Endodermal cell (in vitro differentiated cells): Measurements from ENCODE around the gene ERVK3-1. TPM values are rescaled to one million over a fixed set of nuclear protein-coding genes. Genes with fewer than 3 reads are reported as not detected.

Source experiments
- DNase-seq: peaks from one replicate; pipeline ENCODE4 v3.0.0-alpha.2; 2017
- H3K27ac ChIP-seq: 2 replicates; pipeline ENCODE4 v1.5.1; 2013; ENCODE audit warnings: mild to moderate bottlenecking, low read depth, low read length, moderate library complexity
- H3K27me3 ChIP-seq: 2 replicates; pipeline ENCODE4 v1.6.1; 2013; ENCODE audit warnings: mild to moderate bottlenecking, low read length, moderate library complexity; ENCODE audit not compliant: insufficient read depth, control insufficient read depth, poor library complexity, severe bottlenecking
- H3K36me3 ChIP-seq: 2 replicates; pipeline ENCODE4 v1.7.0; 2013; ENCODE audit warnings: mild to moderate bottlenecking, low read length, moderate library complexity; ENCODE audit not compliant: control insufficient read depth, insufficient read depth
- H3K4me1 ChIP-seq: one replicate; pipeline ENCODE4 v1.7.0; 2013; ENCODE audit warnings: low read length; ENCODE audit not compliant: control insufficient read depth, insufficient read depth
- H3K4me3 ChIP-seq: 2 replicates; pipeline ENCODE4 v1.5.1; 2013; ENCODE audit warnings: mild to moderate bottlenecking, low read length, moderate library complexity
- H3K9ac ChIP-seq: 2 replicates; pipeline ENCODE4 v1.6.1; 2013; ENCODE audit warnings: mild to moderate bottlenecking, low read length, moderate library complexity; ENCODE audit not compliant: poor library complexity, severe bottlenecking; ENCODE audit errors: extremely low read depth
- H3K9me3 ChIP-seq: 2 replicates; pipeline ENCODE4 v1.6.1; 2013; ENCODE audit warnings: mild to moderate bottlenecking, low read length, moderate library complexity; ENCODE audit not compliant: control insufficient read depth
- H3K27ac Mint-ChIP-seq: 2 replicates; pipeline ENCODE4 v1.8.0; 2020; ENCODE audit warnings: mixed read lengths
- H3K27me3 Mint-ChIP-seq: 2 replicates; pipeline ENCODE4 v1.8.0; 2021; ENCODE audit warnings: mild to moderate bottlenecking, mixed read lengths; ENCODE audit not compliant: insufficient read depth
- H3K36me3 Mint-ChIP-seq: 2 replicates; pipeline ENCODE4 v1.8.0; 2020; ENCODE audit warnings: low read depth, mixed read lengths
- H3K4me1 Mint-ChIP-seq: 2 replicates; pipeline ENCODE4 v1.8.0; 2020; ENCODE audit warnings: mixed read lengths
- H3K4me3 Mint-ChIP-seq: 2 replicates; pipeline ENCODE4 v1.8.0; 2020; ENCODE audit warnings: mild to moderate bottlenecking, moderate library complexity, mixed read lengths
- H3K9me3 Mint-ChIP-seq: 2 replicates; pipeline ENCODE4 v1.8.0; 2020; ENCODE audit warnings: mild to moderate bottlenecking, mixed read lengths
- CTCF ChIP-seq: fragments of 200-600 bp; sonication (generic); conservative IDR thresholded peaks from 2 replicates; pipeline ENCODE4 v1.5.0; 2021; ENCODE audit warnings: antibody characterized with exemption, mild to moderate bottlenecking
- WGBS, 2 experiments: methylation state at CpG; one replicate each; pipeline versions ENCODE4 v1.1.5 to v1.1.7; 2013; ENCODE audit warnings: missing lambda C conversion rate in 2 of 2, mixed read lengths in 1 of 2; ENCODE audit not compliant: insufficient coverage in 1 of 2, insufficient read length in 1 of 2; 5-methylcytosine and 5-hydroxymethylcytosine counted together
- total RNA-seq, 2 donors: library from RNA; stranded (reverse); fragmentation: NEBNext Ultra II Directional in 1 of 2; extraction: Animal tissue kit (Norgen Biotek cat#: 25700) in 1 of 2; gene quantifications; 2 replicates in 1 of 2; 3 replicates in 1 of 2; pipeline ENCODE4 v1.2.1, GENCODE V29; 2021

ERVK3-1 gene
- total RNA-seq, 2 donors from 2014 or later = 27.5 to 28.0 TPM

- Mint-ChIP-seq H3K4me1 (no peaks in the 10 kb centered on the region), H3K36me3 (no peaks in the 10 kb centered on the region), H3K4me3 (no peak overlapping the region), H3K27ac (no peak overlapping the region), H3K27me3 (peaks cover 31% of the 10 kb centered on the region), H3K9me3 (no peaks in the 10 kb centered on the region)
- Histone ChIP-seq H3K4me3 (no peak overlapping the region), H3K9ac (no peak overlapping the region), H3K4me1 (no peaks in the 10 kb centered on the region), H3K9me3 (no peaks in the 10 kb centered on the region), H3K27me3 (no peaks in the 10 kb centered on the region), H3K27ac (no peak overlapping the region), H3K36me3 (no peaks in the 10 kb centered on the region)
- WGBS, 2 experiments = 90 to 93% methylated on average over 5 to 6 of the region's 6 CpGs
- DNase-seq = no peak
- no peak for TF ChIP-seq CTCF
These were observed 49.4 kb downstream of the ERVK3-1 start for GRCh38 chr19:58354478-58355030.

GRCh38 chr19:58355215-58355796 lies 50.1 kb downstream of the ERVK3-1 start:
- Histone ChIP-seq H3K9me3 (no peaks in the 10 kb centered on the region), H3K27ac (no peak overlapping the region), H3K36me3 (no peaks in the 10 kb centered on the region), H3K9ac (no peak overlapping the region), H3K27me3 (no peaks in the 10 kb centered on the region), H3K4me3 (no peak overlapping the region), H3K4me1 (no peaks in the 10 kb centered on the region)
- 88 to 96% methylated on average over 7 to 10 of the region's 10 CpGs for WGBS, 2 experiments
- TF ChIP-seq CTCF = no peak
- no peak overlapping the region for H3K27ac Mint-ChIP-seq
- H3K4me3 Mint-ChIP-seq = no peak overlapping the region
- no peaks in the 10 kb centered on the region for H3K36me3 Mint-ChIP-seq
- no peaks in the 10 kb centered on the region for H3K4me1 Mint-ChIP-seq
- DNase-seq = no peak
- H3K27me3 Mint-ChIP-seq = peaks cover 23% of the 10 kb centered on the region
- H3K9me3 Mint-ChIP-seq = no peaks in the 10 kb centered on the region

- no peaks in the 10 kb centered on the region for H3K9me3 Mint-ChIP-seq
- no peak for TF ChIP-seq CTCF
- H3K36me3 Mint-ChIP-seq = no peaks in the 10 kb centered on the region
- no peak overlapping the region for H3K4me3 Mint-ChIP-seq
- DNase-seq = peak; percentile 50
- H3K4me3 ChIP-seq = no peak overlapping the region
- H3K9me3 ChIP-seq = no peaks in the 10 kb centered on the region
- H3K27me3 Mint-ChIP-seq = peaks cover 17% of the 10 kb centered on the region
- no peak overlapping the region for H3K27ac Mint-ChIP-seq
- H3K36me3 ChIP-seq = no peaks in the 10 kb centered on the region
- no peaks in the 10 kb centered on the region for H3K4me1 ChIP-seq
- H3K27ac ChIP-seq = no peak overlapping the region
- WGBS, 2 experiments = 97 to 98% methylated on average over 69 to 94 of the region's 94 CpGs
- H3K9ac ChIP-seq = no peak overlapping the region
- H3K27me3 ChIP-seq = no peaks in the 10 kb centered on the region
- H3K4me1 Mint-ChIP-seq = no peaks in the 10 kb centered on the region
These were observed 51.0 kb downstream of the ERVK3-1 start for GRCh38 chr19:58355908-58356765.
